Stimulated activated naive CD8-positive, alpha-beta T cell treated with anti-CD3 and anti-CD28 coated beads, Interleukin-15, amount 100 ng/mL, for 72 hours (primary cell): Measurements from ENCODE around the gene PTPRN2.
A peak's percentile ranks its signal among the peaks of the same experiment; 100 is the strongest.

ENCODE experiments used
- ATAC-seq: fragments of 150-1000 bp; cut with Tn5 transposase; 2 replicates; pipeline ENCODE4 v1.10.0; 2021; ENCODE audit warnings: mild to moderate bottlenecking, moderate library complexity
- DNase-seq, 2 donors: peaks; one replicate each; pipeline ENCODE4 v3.0.0; 2021 to 2022
- H3K27ac Mint-ChIP-seq, 2 donors: one replicate each; pipeline ENCODE4 v1.8.0; 2022; ENCODE audit warnings: mild to moderate bottlenecking in 2 of 2, mixed read lengths in 2 of 2, moderate library complexity in 2 of 2
- H3K27me3 Mint-ChIP-seq: one replicate; pipeline ENCODE4 v1.8.0; 2022; ENCODE audit warnings: mixed read lengths
- H3K4me1 Mint-ChIP-seq: one replicate; pipeline ENCODE4 v1.8.0; 2022; ENCODE audit warnings: mild to moderate bottlenecking, mixed read lengths
- H3K4me3 Mint-ChIP-seq, 2 donors: one replicate each; pipeline ENCODE4 v1.8.0; 2022; ENCODE audit warnings: mild to moderate bottlenecking in 2 of 2, mixed read lengths in 2 of 2, moderate library complexity in 1 of 2
- H3K9me3 Mint-ChIP-seq, 2 donors: one replicate each; pipeline ENCODE4 v1.8.0; 2022; ENCODE audit warnings: mixed read lengths in 2 of 2

PTPRN2 gene

DNA sequence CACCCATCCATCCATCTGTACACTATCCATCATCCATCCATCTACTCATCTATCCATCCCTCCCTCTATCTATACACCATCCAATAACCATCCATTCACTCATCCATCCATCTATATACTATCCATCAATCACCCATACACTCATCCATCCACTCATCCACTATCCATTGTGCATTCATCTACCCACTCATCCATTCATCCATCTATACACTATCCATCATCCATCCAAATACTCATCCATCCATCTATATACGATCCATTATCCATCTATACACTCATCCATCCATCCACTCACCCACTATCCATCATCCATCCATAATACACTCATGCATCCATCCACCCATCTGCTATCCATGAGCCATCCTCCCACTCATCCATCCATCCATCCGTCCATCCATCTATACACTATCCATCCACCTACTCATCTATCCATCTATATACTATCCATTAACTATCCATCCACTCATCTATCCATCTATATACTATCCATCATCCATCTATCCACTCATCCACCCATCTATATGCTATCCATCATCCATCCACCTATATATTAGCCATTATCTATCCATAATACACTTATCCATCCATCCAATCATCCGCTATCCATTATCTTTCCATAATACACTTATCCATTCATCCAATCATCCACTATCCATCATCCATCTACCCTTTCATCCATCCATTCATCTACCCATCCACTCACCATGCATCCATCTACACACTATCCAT is 765.5 kb downstream of the PTPRN2 start:
- H3K27me3 Mint-ChIP-seq = no peaks in the 10 kb centered on the region
- H3K27ac Mint-ChIP-seq = no peak overlapping the region
- peaks cover 5% of the 10 kb centered on the region for H3K4me1 Mint-ChIP-seq
- DNase-seq = no peak
- ATAC-seq = no peak
- H3K4me3 Mint-ChIP-seq = no peak overlapping the region
- H3K9me3 Mint-ChIP-seq = no peaks in the 10 kb centered on the region

GRCh38 chr7:157820796-157821195 is 766.8 kb downstream of the PTPRN2 start:
- Mint-ChIP-seq H3K27me3 (no peaks in the 10 kb centered on the region), H3K27ac (no peak overlapping the region), H3K4me1 (no peaks in the 10 kb centered on the region), H3K9me3 (no peaks in the 10 kb centered on the region), H3K4me3 (no peak overlapping the region)
- DNase-seq = no peak
- ATAC-seq = no peak

DNA sequence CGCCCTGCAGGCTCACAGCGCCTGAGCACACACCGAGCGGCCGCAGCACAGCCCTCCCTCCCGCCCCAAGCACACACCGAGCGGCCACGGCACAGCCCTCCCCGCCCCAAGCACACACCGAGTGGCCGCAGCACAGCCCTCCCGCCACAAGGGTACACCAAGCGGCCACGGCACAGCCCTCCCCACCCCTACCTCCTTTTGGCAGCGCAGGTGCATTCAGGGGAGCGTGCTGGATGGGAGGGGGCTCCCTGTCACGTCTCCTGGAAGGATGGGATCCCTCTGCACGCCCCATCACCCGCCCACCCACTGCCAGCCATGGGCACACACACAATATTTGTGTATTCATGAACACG is 768.2 kb downstream of the PTPRN2 start:
- DNase-seq (no peak), ATAC-seq (no peak)
- Mint-ChIP-seq H3K4me3 (no peak overlapping the region), H3K4me1 (no peaks in the 10 kb centered on the region), H3K27me3 (no peaks in the 10 kb centered on the region), H3K27ac (no peak overlapping the region), H3K9me3 (no peaks in the 10 kb centered on the region)

DNA sequence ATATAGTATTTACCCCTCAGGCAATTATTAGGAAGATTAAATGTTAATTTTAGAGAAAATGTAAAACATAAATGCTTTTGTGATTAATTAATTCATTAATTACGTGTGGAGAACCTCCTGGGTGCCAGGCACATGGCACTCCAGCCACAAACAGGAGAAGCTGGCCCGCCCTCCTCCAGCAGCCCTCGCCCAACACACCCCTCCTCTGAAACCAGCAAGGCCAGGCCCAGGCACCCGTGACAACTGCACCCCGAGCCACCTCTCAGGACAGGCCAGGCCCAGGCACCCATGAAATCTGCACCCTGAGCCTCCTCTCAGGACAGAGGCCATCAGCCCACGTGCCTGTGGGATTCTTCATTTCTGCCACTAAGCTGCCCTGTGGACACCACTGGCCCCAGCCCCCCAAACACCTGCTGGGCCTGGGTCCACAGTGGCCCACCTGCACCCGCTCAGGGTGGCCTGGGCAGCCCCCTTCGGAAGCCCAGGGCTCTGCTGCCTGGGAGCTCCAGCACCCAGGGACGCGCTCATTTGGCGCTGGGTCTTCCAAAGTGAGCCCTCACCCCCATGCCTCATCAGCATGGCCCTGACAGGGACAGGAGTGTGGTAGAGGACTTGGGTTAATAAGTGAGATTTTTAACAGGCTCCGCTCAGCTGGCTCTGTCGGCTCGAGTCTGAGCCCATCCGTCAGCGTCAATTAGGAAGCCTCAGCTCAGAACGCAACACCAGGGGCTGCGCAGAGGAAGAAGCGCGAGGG is 768.7 kb downstream of the PTPRN2 start:
- DNase-seq (no peak), ATAC-seq (no peak)
- Mint-ChIP-seq H3K4me1 (no peaks in the 10 kb centered on the region), H3K4me3 (no peak overlapping the region), H3K27ac (no peak overlapping the region), H3K9me3 (no peaks in the 10 kb centered on the region), H3K27me3 (no peaks in the 10 kb centered on the region)

DNA sequence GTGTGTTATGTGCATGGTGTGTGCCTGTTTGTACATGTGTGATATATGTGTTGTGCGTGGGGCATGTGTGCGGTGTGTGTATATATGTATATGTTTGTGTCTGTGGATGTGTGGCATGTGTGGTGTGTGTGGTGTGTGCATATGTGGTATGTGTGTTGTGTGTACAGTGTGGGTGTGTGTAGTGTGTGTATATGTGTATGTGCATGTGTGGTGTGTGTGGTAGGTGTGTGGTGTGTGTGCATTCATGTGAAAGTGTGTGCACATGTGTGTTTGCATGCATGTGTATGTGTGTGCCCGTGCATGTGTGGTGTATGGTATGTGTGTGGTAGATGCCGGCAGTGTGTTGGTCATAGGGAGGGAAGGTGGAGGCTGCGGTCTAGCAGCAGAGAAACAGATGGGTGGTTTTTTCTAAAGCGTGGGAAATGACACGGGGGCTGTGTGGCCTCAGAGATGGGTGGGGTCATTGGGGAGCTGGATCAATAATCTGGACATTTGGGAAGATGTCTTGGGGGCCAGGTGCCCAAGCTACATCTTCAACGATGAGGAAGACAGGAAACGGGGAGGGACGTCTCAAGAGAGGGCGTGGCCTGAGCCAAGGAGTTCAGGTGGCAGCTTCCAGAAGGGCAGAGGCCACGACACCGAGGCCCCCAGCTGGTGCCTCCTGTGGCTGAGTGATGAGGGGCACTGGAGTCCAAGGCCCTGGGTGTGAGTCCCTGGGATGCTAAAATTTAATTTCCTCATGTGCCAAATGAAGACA is 769.5 kb downstream of the PTPRN2 start:
- H3K4me3 Mint-ChIP-seq = no peak overlapping the region
- no peak overlapping the region for H3K27ac Mint-ChIP-seq
- H3K4me1 Mint-ChIP-seq = no peaks in the 10 kb centered on the region
- DNase-seq = no peak
- no peaks in the 10 kb centered on the region for H3K9me3 Mint-ChIP-seq
- no peak for ATAC-seq
- no peaks in the 10 kb centered on the region for H3K27me3 Mint-ChIP-seq

DNA sequence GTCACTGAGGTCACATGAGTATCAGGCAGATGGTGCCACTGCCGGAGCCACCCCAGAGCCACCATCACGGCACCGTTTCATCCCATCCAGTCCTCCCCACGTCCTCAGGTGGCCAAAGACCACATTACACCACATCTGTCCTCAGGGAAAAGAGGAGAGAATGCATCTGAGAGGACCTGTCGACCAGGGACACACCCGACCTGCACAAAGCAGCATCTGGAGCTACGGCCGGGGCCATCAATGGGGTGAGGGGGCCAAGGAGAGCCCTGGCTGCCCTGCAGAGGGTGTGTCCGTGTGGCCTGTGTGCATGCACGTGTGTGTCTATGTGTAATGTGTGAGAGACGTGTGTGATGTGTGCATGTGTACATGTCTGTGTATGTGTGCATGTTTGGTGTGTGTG is 770.2 kb downstream of the PTPRN2 start:
- H3K27me3 Mint-ChIP-seq = no peaks in the 10 kb centered on the region
- no peaks in the 10 kb centered on the region for H3K9me3 Mint-ChIP-seq
- H3K4me3 Mint-ChIP-seq = no peak overlapping the region
- ATAC-seq (no peak), DNase-seq (no peak)
- no peaks in the 10 kb centered on the region for H3K4me1 Mint-ChIP-seq
- no peak overlapping the region for H3K27ac Mint-ChIP-seq

GRCh38 chr7:157816526-157817250 is 770.9 kb downstream of the PTPRN2 start:
- Mint-ChIP-seq H3K27me3 (no peaks in the 10 kb centered on the region), H3K27ac (no peak overlapping the region), H3K9me3 (no peaks in the 10 kb centered on the region), H3K4me3 (no peak overlapping the region), H3K4me1 (no peaks in the 10 kb centered on the region)
- no peak for DNase-seq
- no peak for ATAC-seq

GRCh38 chr7:157816086-157816485 is 771.5 kb downstream of the PTPRN2 start:
- Mint-ChIP-seq H3K4me1 (no peaks in the 10 kb centered on the region), H3K27ac (no peak overlapping the region), H3K9me3 (no peaks in the 10 kb centered on the region), H3K27me3 (no peaks in the 10 kb centered on the region), H3K4me3 (no peak overlapping the region)
- no peak for DNase-seq
- no peak for ATAC-seq

GRCh38 chr7:157815706-157816022 is 772.0 kb downstream of the PTPRN2 start:
- ATAC-seq (no peak), DNase-seq (no peak)
- no peaks in the 10 kb centered on the region for H3K9me3 Mint-ChIP-seq
- no peak overlapping the region for H3K27ac Mint-ChIP-seq
- no peaks in the 10 kb centered on the region for H3K27me3 Mint-ChIP-seq
- no peaks in the 10 kb centered on the region for H3K4me1 Mint-ChIP-seq
- H3K4me3 Mint-ChIP-seq = no peak overlapping the region

DNA sequence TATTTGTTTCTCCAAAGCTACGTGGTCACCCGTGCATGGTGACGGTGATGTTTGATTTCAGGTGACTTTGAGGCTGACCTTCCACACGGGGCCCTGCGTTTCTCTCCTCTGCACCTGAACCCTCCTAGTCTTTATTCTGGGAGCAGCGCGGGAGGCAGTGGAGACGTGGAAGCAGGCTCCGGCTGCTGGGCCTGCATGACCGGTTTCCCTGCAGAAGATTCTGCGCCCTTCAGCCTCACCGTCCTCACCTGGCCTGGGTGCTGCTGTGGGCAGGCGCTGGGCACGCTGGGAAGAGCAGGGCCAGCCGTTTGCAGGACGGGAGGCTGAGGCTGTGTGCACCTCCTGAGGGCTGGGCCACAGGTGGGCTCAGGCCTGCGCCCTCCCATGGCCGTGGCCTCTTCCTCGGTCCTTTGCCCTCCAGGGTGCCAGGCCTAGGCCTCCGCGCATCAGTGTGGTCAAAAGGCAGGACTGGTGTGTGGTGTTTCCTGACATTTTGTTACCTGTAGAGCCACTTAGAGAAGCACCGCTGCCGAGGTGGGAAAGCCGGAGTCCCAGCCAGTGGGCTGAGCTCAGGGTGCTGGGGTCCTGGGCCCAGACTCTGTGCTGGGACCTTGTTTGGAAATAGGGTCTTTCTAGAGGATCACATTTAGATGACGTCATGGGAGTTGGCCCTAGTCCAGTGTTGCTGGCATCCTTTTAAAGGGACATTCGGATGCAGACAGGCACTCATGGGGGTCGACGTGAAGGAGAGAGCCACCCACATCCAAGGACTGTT is 772.5 kb downstream of the PTPRN2 start:
- H3K4me1 Mint-ChIP-seq = no peaks in the 10 kb centered on the region
- DNase-seq (no peak), ATAC-seq (no peak)
- no peaks in the 10 kb centered on the region for H3K27me3 Mint-ChIP-seq
- H3K9me3 Mint-ChIP-seq = no peaks in the 10 kb centered on the region
- H3K27ac Mint-ChIP-seq = no peak overlapping the region
- H3K4me3 Mint-ChIP-seq = no peak overlapping the region

- Mint-ChIP-seq H3K9me3 (no peaks in the 10 kb centered on the region), H3K27me3 (no peaks in the 10 kb centered on the region), H3K4me1 (no peaks in the 10 kb centered on the region), H3K27ac (no peak overlapping the region), H3K4me3 (no peak overlapping the region)
- DNase-seq = no peak
- ATAC-seq = peak; percentile 50
These were observed 773.6 kb downstream of the PTPRN2 start for GRCh38 chr7:157813741-157814661.

GRCh38 chr7:157813053-157813452 is 774.6 kb downstream of the PTPRN2 start:
- Mint-ChIP-seq H3K27ac (no peak overlapping the region), H3K4me1 (no peaks in the 10 kb centered on the region), H3K27me3 (no peaks in the 10 kb centered on the region), H3K9me3 (peaks cover 2 to 3% of the 10 kb centered on the region in 2 donors), H3K4me3 (no peak overlapping the region)
- ATAC-seq (no peak), DNase-seq (no peak)

GRCh38 chr7:157811946-157812345 is 775.7 kb downstream of the PTPRN2 start:
- Mint-ChIP-seq H3K4me1 (no peaks in the 10 kb centered on the region), H3K9me3 (peaks cover 4 to 7% of the 10 kb centered on the region in 2 donors), H3K27me3 (no peaks in the 10 kb centered on the region), H3K4me3 (no peak overlapping the region), H3K27ac (peak overlapping the region in 1 of 2 donors; percentile 27)
- DNase-seq = no peak
- no peak for ATAC-seq
